HL-60 (cell line): ENCODE data around the gene PIGN.

Experiments
- POLR2AphosphoS5 ChIP-seq: IDR thresholded peaks from 2 replicates; pipeline ENCODE4 v1.6.1; 2012; ENCODE audit warnings: low read depth
- TF ChIP-seq, protein P1 (sequence below): IDR thresholded peaks from one replicate; pipeline ENCODE4 v1.5.1; 2011; ENCODE audit warnings: low read length, control low read depth, inconsistent platforms; ENCODE audit not compliant: insufficient read depth
- TF ChIP-seq, protein P2 (sequence below): IDR thresholded peaks from 2 replicates; pipeline ENCODE4 v1.6.1; 2012; ENCODE audit warnings: low read depth; ENCODE audit not compliant: insufficient replicate concordance

DNA sequence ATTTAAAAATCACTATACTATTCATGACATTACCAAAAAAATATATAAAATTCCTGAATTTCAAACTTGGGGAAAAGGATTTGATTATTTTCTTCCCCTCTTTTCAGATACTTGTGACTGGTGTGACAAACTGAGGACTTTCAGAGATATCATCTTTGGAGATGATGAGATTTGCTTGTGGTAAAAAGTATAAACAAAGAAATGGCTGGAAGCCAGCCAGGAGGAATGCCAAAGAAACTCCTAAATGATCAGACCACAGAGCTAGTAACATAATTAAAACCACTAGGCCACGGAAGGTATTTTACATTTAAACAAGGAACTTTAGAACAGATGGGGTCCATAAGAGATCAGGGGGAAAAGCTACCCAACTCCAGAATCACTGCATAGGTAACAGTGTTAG lies 58.7 kb downstream of the PIGN start:
- TF ChIP-seq, protein P1, sequence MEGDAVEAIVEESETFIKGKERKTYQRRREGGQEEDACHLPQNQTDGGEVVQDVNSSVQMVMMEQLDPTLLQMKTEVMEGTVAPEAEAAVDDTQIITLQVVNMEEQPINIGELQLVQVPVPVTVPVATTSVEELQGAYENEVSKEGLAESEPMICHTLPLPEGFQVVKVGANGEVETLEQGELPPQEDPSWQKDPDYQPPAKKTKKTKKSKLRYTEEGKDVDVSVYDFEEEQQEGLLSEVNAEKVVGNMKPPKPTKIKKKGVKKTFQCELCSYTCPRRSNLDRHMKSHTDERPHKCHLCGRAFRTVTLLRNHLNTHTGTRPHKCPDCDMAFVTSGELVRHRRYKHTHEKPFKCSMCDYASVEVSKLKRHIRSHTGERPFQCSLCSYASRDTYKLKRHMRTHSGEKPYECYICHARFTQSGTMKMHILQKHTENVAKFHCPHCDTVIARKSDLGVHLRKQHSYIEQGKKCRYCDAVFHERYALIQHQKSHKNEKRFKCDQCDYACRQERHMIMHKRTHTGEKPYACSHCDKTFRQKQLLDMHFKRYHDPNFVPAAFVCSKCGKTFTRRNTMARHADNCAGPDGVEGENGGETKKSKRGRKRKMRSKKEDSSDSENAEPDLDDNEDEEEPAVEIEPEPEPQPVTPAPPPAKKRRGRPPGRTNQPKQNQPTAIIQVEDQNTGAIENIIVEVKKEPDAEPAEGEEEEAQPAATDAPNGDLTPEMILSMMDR: no peak
- no peak for TF ChIP-seq POLR2AphosphoS5
- TF ChIP-seq, protein P2, sequence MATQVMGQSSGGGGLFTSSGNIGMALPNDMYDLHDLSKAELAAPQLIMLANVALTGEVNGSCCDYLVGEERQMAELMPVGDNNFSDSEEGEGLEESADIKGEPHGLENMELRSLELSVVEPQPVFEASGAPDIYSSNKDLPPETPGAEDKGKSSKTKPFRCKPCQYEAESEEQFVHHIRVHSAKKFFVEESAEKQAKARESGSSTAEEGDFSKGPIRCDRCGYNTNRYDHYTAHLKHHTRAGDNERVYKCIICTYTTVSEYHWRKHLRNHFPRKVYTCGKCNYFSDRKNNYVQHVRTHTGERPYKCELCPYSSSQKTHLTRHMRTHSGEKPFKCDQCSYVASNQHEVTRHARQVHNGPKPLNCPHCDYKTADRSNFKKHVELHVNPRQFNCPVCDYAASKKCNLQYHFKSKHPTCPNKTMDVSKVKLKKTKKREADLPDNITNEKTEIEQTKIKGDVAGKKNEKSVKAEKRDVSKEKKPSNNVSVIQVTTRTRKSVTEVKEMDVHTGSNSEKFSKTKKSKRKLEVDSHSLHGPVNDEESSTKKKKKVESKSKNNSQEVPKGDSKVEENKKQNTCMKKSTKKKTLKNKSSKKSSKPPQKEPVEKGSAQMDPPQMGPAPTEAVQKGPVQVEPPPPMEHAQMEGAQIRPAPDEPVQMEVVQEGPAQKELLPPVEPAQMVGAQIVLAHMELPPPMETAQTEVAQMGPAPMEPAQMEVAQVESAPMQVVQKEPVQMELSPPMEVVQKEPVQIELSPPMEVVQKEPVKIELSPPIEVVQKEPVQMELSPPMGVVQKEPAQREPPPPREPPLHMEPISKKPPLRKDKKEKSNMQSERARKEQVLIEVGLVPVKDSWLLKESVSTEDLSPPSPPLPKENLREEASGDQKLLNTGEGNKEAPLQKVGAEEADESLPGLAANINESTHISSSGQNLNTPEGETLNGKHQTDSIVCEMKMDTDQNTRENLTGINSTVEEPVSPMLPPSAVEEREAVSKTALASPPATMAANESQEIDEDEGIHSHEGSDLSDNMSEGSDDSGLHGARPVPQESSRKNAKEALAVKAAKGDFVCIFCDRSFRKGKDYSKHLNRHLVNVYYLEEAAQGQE: no peak
